ENCODE data around the gene NDUFAF7.
"Not testable (repeated sequence)": the region's sequence is repeated elsewhere in the genome, so short reads cannot be mapped to it uniquely, and the experiment has no call there.

NDUFAF7 gene

GRCh38 chr2:37231241-37232130 is at the start of gene NDUFAF7, which contains the start of gene CEBPZ:
NDUFAF7 (plus strand) TSS chr2:37231658; CDS start chr2:37231706, 48 bp downstream.
CEBPZ (minus strand) TSS chr2:37231596; CDS start chr2:37231567, 29 bp downstream.
- peak; percentile 79 to 90 for DNase-seq (ENCODE audit: low read depth in 2 of 2)

- DNase-seq (ENCODE audit: low read depth in 2 of 2): no peak
Measured at GRCh38 chr2:37181726-37182684, 49.5 kb upstream of the NDUFAF7 start.

GRCh38 chr2:37188570-37188969 is 42.9 kb upstream of the NDUFAF7 start, which contains the start of gene SULT6B1:
SULT6B1 (minus strand) TSS chr2:37188670; CDS start chr2:37188640, 30 bp downstream.
- no peak for DNase-seq (ENCODE audit: low read depth in 2 of 2)

- DNase-seq (ENCODE audit: low read depth in 2 of 2): no peak
Measured at GRCh38 chr2:37189452-37190153, 41.9 kb upstream of the NDUFAF7 start.

DNA sequence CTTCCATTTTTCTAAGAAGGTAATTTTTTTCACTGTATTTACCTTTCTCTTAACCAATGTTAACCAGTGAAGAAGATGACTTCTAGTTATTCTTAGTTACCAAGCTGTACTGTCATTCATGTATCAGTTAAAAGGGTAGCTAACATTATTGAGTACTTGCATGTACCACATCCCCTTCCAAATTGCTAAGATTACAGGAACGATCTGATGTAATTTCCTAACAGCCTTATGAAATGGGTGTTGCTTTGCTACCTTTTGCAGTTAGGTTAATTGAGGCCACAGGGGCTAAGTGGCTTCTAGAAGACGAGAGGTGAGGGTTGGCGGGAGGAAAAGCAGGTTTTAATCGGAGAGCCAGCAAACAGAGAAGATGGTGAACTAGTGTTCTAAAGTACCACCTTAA is 41.2 kb upstream of the NDUFAF7 start:
- DNase-seq (ENCODE audit: low read depth in 2 of 2): no peak

GRCh38 chr2:37191253-37191652 is 40.2 kb upstream of the NDUFAF7 start:
- DNase-seq (ENCODE audit: low read depth in 2 of 2): no peak

- no peak for DNase-seq (ENCODE audit: low read depth in 2 of 2)
Measured at GRCh38 chr2:37191747-37192146, 39.7 kb upstream of the NDUFAF7 start.

GRCh38 chr2:37192551-37192950 is 38.9 kb upstream of the NDUFAF7 start:
- DNase-seq (ENCODE audit: low read depth in 2 of 2): no peak

DNA sequence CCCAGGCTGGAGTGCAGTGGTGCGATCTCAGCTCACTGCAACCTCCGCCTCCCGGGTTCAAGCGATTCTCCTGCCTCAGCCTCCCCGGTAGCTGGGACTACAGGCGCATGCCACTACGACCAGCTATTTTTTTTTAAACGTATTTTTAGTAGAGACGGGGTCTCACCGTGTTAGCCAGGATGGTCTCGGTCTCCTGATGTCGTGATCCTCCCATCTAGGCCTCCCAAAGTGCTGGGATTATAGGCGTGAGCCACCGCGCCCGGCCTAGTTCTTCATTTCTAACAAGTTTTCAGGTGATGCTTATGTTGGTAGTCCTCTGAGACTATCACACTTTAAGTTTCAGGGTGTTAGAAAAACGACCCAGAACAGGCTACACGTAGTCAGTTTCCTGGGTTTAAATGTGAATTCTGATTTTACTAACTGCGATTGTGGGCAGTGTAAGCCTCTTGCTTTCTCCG is 35.6 kb upstream of the NDUFAF7 start:
- DNase-seq (ENCODE audit: low read depth in 2 of 2): not testable (repeated sequence)

GRCh38 chr2:37196320-37197195 is 34.9 kb upstream of the NDUFAF7 start, which contains the start of gene CEBPZOS:
CEBPZOS (plus strand) TSS chr2:37196496; CDS start chr2:37199705, 3,209 bp downstream.
- peak; percentile 79 to 85 for DNase-seq (ENCODE audit: low read depth in 2 of 2)

DNA sequence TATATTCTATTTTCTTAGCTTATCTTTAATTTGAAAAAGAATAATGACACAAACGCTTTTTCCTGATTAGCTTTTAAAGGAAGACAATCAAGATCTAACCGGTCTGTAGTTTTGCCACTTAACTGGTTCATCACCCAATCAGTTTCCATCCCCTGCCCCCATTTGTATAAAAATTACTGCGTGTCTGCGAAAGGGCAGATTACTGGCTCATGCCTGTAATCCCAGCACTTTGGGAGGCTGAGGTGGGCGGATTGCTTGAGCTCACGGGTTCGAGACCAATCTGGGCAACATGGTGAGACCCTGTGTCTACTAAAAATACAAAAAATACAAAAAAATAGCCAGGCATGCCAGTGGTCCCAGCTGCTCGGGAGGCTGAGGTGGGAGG is 32.8 kb upstream of the NDUFAF7 start:
- no peak for DNase-seq (ENCODE audit: low read depth in 2 of 2)

GRCh38 chr2:37201208-37201607 is 30.2 kb upstream of the NDUFAF7 start:
- DNase-seq (ENCODE audit: low read depth in 2 of 2): no peak

- DNase-seq (ENCODE audit: low read depth in 2 of 2): no peak
Measured at GRCh38 chr2:37201766-37202165, 29.7 kb upstream of the NDUFAF7 start.

GRCh38 chr2:37203708-37204107 is 27.8 kb upstream of the NDUFAF7 start:
- DNase-seq (ENCODE audit: low read depth in 2 of 2): no peak

GRCh38 chr2:37205071-37205661 is 26.3 kb upstream of the NDUFAF7 start:
- DNase-seq (ENCODE audit: low read depth in 2 of 2): not testable (repeated sequence)

DNA sequence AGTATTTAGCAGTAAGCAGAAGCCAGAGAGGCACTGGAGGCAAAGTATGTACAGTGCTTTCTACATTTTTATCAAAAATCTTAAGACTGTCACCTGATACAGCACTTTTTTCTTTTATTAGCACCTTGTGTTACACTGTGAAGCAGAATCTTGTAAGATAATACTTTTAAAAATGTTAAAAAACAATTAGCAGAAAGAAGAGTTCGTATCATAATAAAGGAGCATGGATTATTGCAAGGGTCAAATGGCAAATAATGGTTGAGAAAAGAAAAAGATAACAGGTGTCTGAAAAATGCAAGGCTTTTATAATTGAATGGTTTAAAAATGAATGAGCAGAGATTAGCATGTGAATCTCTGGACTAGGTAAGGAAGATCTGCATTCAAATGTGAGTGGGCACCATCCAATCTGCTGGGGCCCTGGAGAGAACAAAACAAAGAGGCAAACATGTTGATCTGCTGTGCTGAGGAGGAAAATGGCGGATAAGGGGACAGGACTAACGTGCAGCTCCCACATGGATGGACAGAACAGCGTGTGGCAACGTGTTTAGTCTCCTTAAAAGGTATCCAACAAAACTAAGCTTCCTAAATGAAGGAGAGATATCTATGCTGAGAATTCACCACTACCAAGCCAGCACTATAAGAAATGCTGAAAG is 25.6 kb upstream of the NDUFAF7 start:
- DNase-seq (ENCODE audit: low read depth in 2 of 2): no peak

DNA sequence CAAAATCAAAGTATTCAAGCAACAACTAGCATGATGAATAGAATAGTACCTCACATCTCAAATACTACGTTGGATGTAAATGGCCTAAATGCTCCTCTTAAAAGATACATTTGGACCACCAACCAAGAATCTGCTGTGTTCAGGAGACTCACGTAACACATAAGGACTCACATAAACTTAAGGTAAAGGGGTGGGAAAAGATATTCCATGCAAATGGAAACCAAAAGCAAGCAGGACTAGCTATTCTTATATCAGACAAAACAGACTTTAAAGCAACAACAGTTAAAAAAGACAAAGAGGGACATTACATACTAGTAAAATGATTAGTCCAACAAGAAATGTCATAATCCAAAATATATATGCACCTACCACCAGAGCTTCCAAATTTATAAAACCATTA is 24.7 kb upstream of the NDUFAF7 start:
- not testable (repeated sequence) for DNase-seq (ENCODE audit: low read depth in 2 of 2)

DNA sequence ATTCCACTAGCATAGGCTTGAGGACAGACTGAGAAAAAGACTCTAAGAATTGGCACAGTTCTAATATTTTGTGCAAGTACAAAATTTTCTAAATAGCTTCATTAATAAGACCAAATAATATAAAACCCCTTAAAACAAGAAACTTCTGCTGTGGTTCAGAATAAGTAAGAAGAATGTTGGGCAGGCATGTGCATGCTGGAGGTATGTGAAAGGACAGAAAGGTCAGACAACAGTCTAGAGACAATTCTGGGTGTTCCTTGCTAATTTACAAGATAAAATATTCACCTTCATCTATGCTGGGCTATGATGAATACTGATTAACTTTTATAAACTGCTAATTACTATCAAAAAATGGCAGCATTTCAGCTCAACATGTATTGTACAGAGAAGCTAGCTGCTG is 20.2 kb upstream of the NDUFAF7 start:
- no peak for DNase-seq (ENCODE audit: low read depth in 2 of 2)

GRCh38 chr2:37211939-37212338 is 19.5 kb upstream of the NDUFAF7 start:
- DNase-seq (ENCODE audit: low read depth in 2 of 2): no peak

Measured in stimulated activated CD4-positive, alpha-beta T cell treated with anti-CD3 and anti-CD28 coated beads, Interleukin-4, amount 100 ng/mL, for 48 hours (primary cell).